NCI-H2196 treated with DMSO at 0.1 percent for 48 hours (cell line): ENCODE measurements around the gene TEX2.
"Not testable (repeated sequence)": the region's sequence is repeated elsewhere in the genome, so short reads cannot be mapped to it uniquely, and the experiment has no call there.

ENCODE experiments used
- DNase-seq: peaks from one replicate; lab custom pipeline; 2025; ENCODE audit not compliant: unreplicated experiment; lab: John Stamatoyannopoulos, UW

Gene TEX2

GRCh38 chr17:64240741-64241347 lies 22.2 kb downstream of the TEX2 start:
- no peak for DNase-seq

- DNase-seq = no peak
Observed at GRCh38 chr17:64240261-64240740, 22.8 kb downstream of the TEX2 start.

- not testable (repeated sequence) for DNase-seq
Observed at GRCh38 chr17:64238449-64238848, 24.6 kb downstream of the TEX2 start.

GRCh38 chr17:64236827-64237403 lies 26.1 kb downstream of the TEX2 start:
- DNase-seq = no peak

GRCh38 chr17:64234961-64235360 lies 28.1 kb downstream of the TEX2 start:
- DNase-seq = no peak

GRCh38 chr17:64232466-64233262 lies 30.4 kb downstream of the TEX2 start:
- DNase-seq = no peak

- DNase-seq = no peak
Observed at GRCh38 chr17:64231567-64232141, 31.4 kb downstream of the TEX2 start.

GRCh38 chr17:64230791-64231408 lies 32.2 kb downstream of the TEX2 start:
- DNase-seq = no peak

GRCh38 chr17:64229815-64230728 lies 33.0 kb downstream of the TEX2 start:
- DNase-seq = no peak

GRCh38 chr17:64226132-64226531 lies 36.9 kb downstream of the TEX2 start:
- no peak for DNase-seq

GRCh38 chr17:64225410-64225809 lies 37.6 kb downstream of the TEX2 start:
- DNase-seq = no peak

- no peak for DNase-seq
Observed at GRCh38 chr17:64223931-64224629, 39.0 kb downstream of the TEX2 start.

- DNase-seq = no peak
Observed at GRCh38 chr17:64223283-64223682, 39.8 kb downstream of the TEX2 start.

GRCh38 chr17:64221679-64222078 lies 41.4 kb downstream of the TEX2 start:
- DNase-seq = no peak

- not testable (repeated sequence) for DNase-seq
Observed at GRCh38 chr17:64220604-64221003, 42.5 kb downstream of the TEX2 start.

- no peak for DNase-seq
Observed at GRCh38 chr17:64219571-64219970, 43.5 kb downstream of the TEX2 start.

- DNase-seq = no peak
Observed at GRCh38 chr17:64218066-64218465, 45.0 kb downstream of the TEX2 start.

- DNase-seq = no peak
Observed at GRCh38 chr17:64217249-64217691, 45.8 kb downstream of the TEX2 start.
